PC-9 (cell line): Measurements from ENCODE around the gene HOXD3. TPM values are rescaled to one million over a fixed set of nuclear protein-coding genes. Genes with fewer than 3 reads are reported as not detected.

ENCODE experiments used
- BruUV-seq: library from RNA; stranded (reverse); fragments of 400-500 nt; replicated peaks from 2 replicates; lab custom pipeline; 2021; lab: Mats Ljungman, UMichigan
- CTCF ChIA-PET: fragments of 300-600 bp; sonication (Branson Sonifier 250); formaldehyde crosslinking; loops from one replicate; lab custom pipeline; 2022; ENCODE audit warnings: antibody characterized with exemption; lab: Charles Lee
- POLR2A ChIA-PET: fragments of 300-600 bp; sonication (Branson Sonifier 250); formaldehyde crosslinking; loops from one replicate; lab custom pipeline; 2022; ENCODE audit warnings: antibody characterized with exemption; ENCODE audit not compliant: unreplicated experiment; lab: Charles Lee
- DNase-seq, 2 experiments: peaks; one replicate each; pipeline versions ENCODE4 v3.0.0 to v3.0.0-alpha.2; 2015 to 2022; ENCODE audit warnings: mixed read lengths in 1 of 2
- H2AFZ ChIP-seq: fragments of 200-600 bp; sonication (generic); 2 replicates; pipeline ENCODE4 v1.8.1; 2017; ENCODE audit warnings: antibody characterized with exemption
- H3F3A ChIP-seq: fragments of 200-600 bp; sonication (generic); 2 replicates; pipeline ENCODE4 v1.8.1; 2017; ENCODE audit warnings: antibody characterized with exemption, mild to moderate bottlenecking, low read depth; ENCODE audit not compliant: insufficient read depth
- H3K27ac ChIP-seq: fragments of 200-600 bp; sonication (generic); 2 replicates; pipeline ENCODE4 v1.6.1; 2016; ENCODE audit warnings: mixed run types
- H3K27me3 ChIP-seq: fragments of 200-600 bp; sonication (generic); 2 replicates; pipeline ENCODE4 v1.6.1; 2016; ENCODE audit warnings: low read depth, mixed run types; ENCODE audit not compliant: insufficient read depth
- H3K36me3 ChIP-seq: fragments of 200-600 bp; sonication (generic); 2 replicates; pipeline ENCODE4 v1.6.1; 2016; ENCODE audit warnings: low read depth, mixed run types
- H3K4me1 ChIP-seq: fragments of 200-600 bp; sonication (generic); replicated peaks from 2 replicates; pipeline ENCODE4 v1.6.1; 2016; ENCODE audit warnings: mixed run types; ENCODE audit not compliant: insufficient read depth
- H3K4me2 ChIP-seq: fragments of 200-600 bp; sonication (generic); 2 replicates; pipeline ENCODE4 v1.6.1; 2017; ENCODE audit warnings: mixed run types
- H3K4me3 ChIP-seq: fragments of 200-600 bp; sonication (generic); 2 replicates; pipeline ENCODE4 v1.6.1; 2016; ENCODE audit warnings: mixed run types
- H3K79me2 ChIP-seq: fragments of 200-600 bp; sonication (generic); 2 replicates; pipeline ENCODE4 v1.6.1; 2017; ENCODE audit warnings: low read depth, mixed run types
- H3K9me2 ChIP-seq: fragments of 200-600 bp; sonication (generic); 2 replicates; pipeline ENCODE4 v1.8.1; 2017; ENCODE audit warnings: mild to moderate bottlenecking; ENCODE audit not compliant: insufficient read depth
- H3K9me3 ChIP-seq: fragments of 200-600 bp; sonication (generic); 2 replicates; pipeline ENCODE4 v1.8.1; 2016; ENCODE audit warnings: low read depth; ENCODE audit not compliant: insufficient read depth
- H4K20me1 ChIP-seq: fragments of 200-600 bp; sonication (generic); 2 replicates; pipeline ENCODE4 v1.8.1; 2017; ENCODE audit not compliant: insufficient read depth
- CTCF ChIP-seq: fragments of 200-600 bp; sonication (generic); conservative IDR thresholded peaks from 2 replicates; pipeline ENCODE4 v1.6.1; 2017; ENCODE audit warnings: mixed run types, antibody characterized with exemption, mild to moderate bottlenecking, moderate library complexity
- EZH2 ChIP-seq: fragments of 200-600 bp; sonication (generic); IDR thresholded peaks from 2 replicates; pipeline ENCODE4 v1.8.0; 2017; ENCODE audit warnings: antibody characterized with exemption, low read depth
- intact Hi-C: fragments of 100-400 bp; cut with micrococcal nuclease; formaldehyde crosslinking; loops from one replicate; pipeline ENCODE4 v1.10.0; 2022; ENCODE audit not compliant: unreplicated experiment
- total RNA-seq: library from RNA; stranded (reverse); gene quantifications from 2 replicates; pipeline ENCODE4 v1.2.3, GENCODE V29; 2021

The HOXD3 gene
- total RNA-seq, 1 experiment from 2014 or later: not detected

GRCh38 chr2:176189681-176190641 lies 32.9 kb downstream of the HOXD3 start:
- Histone ChIP-seq H2AFZ (no peak overlapping the region; the same call in 1 of the 2 replicates), H3K79me2 (no peaks in the 10 kb centered on the region), H3K9me2 (no peaks in the 10 kb centered on the region), H3K4me1 (no peaks in the 10 kb centered on the region), H3K27me3 (peaks cover 66% of the 10 kb centered on the region), H3K9me3 (no peaks in the 10 kb centered on the region), H3K36me3 (no peaks in the 10 kb centered on the region), H3K4me2 (no peak overlapping the region), H3K4me3 (no peak overlapping the region), H3K27ac (no peak overlapping the region), H4K20me1 (no peaks in the 10 kb centered on the region), H3F3A (no peaks in the 10 kb centered on the region)
- CTCF ChIA-PET: no interaction called here
- DNase-seq: no peak
- POLR2A ChIA-PET: no interaction called here
- TF ChIP-seq CTCF (no peak), EZH2 (no peak)
- BruUV-seq: no TSS peak
- intact Hi-C loops: no loop called here

- Histone ChIP-seq H4K20me1 (no peaks in the 10 kb centered on the region), H3K4me3 (no peak overlapping the region), H2AFZ (no peak overlapping the region), H3K36me3 (no peaks in the 10 kb centered on the region), H3K9me2 (no peaks in the 10 kb centered on the region), H3K9me3 (no peaks in the 10 kb centered on the region), H3K79me2 (no peaks in the 10 kb centered on the region), H3K27ac (no peak overlapping the region), H3K27me3 (peaks cover 63% of the 10 kb centered on the region), H3F3A (no peaks in the 10 kb centered on the region), H3K4me2 (no peak overlapping the region), H3K4me1 (no peaks in the 10 kb centered on the region)
- TF ChIP-seq CTCF (no peak), EZH2 (no peak)
- ChIA-PET CTCF (interaction anchor here (0.6 kb wide), 1 partner anchor 263 kb away, joined by 3 read pairs; no protein-coding TSS in a partner anchor), POLR2A (no interaction called here)
- BruUV-seq: no TSS peak
- intact Hi-C loops: no loop called here
- no peak for DNase-seq
Observed at GRCh38 chr2:176192351-176192750, 35.2 kb downstream of the HOXD3 start.

- H3K27ac ChIP-seq: no peak overlapping the region
- TF ChIP-seq EZH2 (no peak), CTCF (no peak)
- H3K79me2 ChIP-seq: no peaks in the 10 kb centered on the region
- no peak overlapping the region for H3K4me3 ChIP-seq
- no peaks in the 10 kb centered on the region for H4K20me1 ChIP-seq
- intact Hi-C loops: no loop called here
- no peak for DNase-seq
- ChIA-PET CTCF (no interaction called here), POLR2A (no interaction called here)
- H3F3A ChIP-seq: no peaks in the 10 kb centered on the region
- H2AFZ ChIP-seq: no peak overlapping the region
- H3K27me3 ChIP-seq: peaks cover 57% of the 10 kb centered on the region
- H3K9me3 ChIP-seq: no peaks in the 10 kb centered on the region
- H3K9me2 ChIP-seq: no peaks in the 10 kb centered on the region
- no peak overlapping the region for H3K4me2 ChIP-seq
- no peaks in the 10 kb centered on the region for H3K4me1 ChIP-seq
- no peaks in the 10 kb centered on the region for H3K36me3 ChIP-seq
- no TSS peak for BruUV-seq
Observed at GRCh38 chr2:176193048-176193447, 35.9 kb downstream of the HOXD3 start.
